AG09319 (cell line): ENCODE results near the gene HUNK.
"Not testable (repeated sequence)": the region's sequence is repeated elsewhere in the genome, so short reads cannot be mapped to it uniquely, and the experiment has no call there.

Experiments used
- DNase-seq: peaks from one replicate; pipeline ENCODE4 v3.0.0-alpha.2; 2010; ENCODE audit warnings: low read depth; ENCODE audit errors: extremely low read depth
- TF ChIP-seq, protein P1 (sequence below): IDR thresholded peaks from 2 replicates; pipeline ENCODE4 v1.5.1; 2011; ENCODE audit warnings: low read depth, mild to moderate bottlenecking, inconsistent platforms, low read length, moderate library complexity

HUNK gene

GRCh38 chr21:31857096-31857495 lies 15.7 kb upstream of the HUNK start:
- no peak for DNase-seq
- TF ChIP-seq, protein P1, sequence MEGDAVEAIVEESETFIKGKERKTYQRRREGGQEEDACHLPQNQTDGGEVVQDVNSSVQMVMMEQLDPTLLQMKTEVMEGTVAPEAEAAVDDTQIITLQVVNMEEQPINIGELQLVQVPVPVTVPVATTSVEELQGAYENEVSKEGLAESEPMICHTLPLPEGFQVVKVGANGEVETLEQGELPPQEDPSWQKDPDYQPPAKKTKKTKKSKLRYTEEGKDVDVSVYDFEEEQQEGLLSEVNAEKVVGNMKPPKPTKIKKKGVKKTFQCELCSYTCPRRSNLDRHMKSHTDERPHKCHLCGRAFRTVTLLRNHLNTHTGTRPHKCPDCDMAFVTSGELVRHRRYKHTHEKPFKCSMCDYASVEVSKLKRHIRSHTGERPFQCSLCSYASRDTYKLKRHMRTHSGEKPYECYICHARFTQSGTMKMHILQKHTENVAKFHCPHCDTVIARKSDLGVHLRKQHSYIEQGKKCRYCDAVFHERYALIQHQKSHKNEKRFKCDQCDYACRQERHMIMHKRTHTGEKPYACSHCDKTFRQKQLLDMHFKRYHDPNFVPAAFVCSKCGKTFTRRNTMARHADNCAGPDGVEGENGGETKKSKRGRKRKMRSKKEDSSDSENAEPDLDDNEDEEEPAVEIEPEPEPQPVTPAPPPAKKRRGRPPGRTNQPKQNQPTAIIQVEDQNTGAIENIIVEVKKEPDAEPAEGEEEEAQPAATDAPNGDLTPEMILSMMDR, result no peak

DNA sequence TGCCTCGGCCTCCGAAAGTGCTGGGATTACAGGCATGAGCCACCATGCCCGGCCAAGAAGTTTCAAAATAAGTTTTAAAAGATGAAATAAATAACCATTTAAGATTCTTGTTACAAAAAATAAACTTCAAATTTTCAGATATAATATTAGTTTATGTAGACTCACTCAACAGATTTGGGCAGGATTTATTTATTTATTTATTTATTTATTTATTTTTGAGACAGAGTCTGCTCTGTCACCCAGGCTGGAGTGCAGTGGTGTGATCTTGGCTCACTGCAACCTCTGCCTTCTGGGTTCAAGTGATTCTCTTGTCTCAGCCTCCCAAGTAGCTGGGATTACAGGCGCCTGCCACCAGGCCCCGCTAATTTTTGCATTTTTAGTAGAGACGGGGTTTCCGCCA lies 15.2 kb upstream of the HUNK start:
- not testable (repeated sequence) for DNase-seq

- TF ChIP-seq, protein P1, result no peak
- no peak for DNase-seq
These were observed 12.0 kb upstream of the HUNK start for GRCh38 chr21:31860851-31861250.

DNA sequence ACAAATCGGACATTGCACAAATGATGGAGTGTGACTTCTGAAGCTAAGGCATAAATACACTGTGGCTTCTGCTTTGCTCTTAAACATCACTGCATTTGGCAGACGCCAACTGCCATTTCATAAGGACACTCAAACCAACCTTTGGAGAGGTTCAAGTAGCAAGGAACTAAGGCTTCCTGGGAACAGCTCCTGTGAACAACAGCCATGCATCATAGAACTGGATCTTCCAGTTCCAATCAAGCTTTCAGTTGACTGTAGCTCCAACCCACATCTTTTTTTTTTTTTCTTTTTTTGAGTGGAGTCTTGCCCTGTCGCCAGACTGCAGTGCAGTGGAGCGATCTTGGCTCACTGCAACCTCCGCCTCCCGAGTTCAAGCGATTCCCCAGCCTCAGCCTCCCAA lies 10.7 kb upstream of the HUNK start:
- no peak for DNase-seq
- TF ChIP-seq, protein P1, result no peak

GRCh38 chr21:31865429-31865970 lies 7.3 kb upstream of the HUNK start:
- DNase-seq, result no peak
- TF ChIP-seq, protein P1, result no peak

- TF ChIP-seq, protein P1, result peak; percentile 95
- peak; percentile 32 for DNase-seq
These were observed 6.7 kb upstream of the HUNK start for GRCh38 chr21:31866077-31866511.

- TF ChIP-seq, protein P1, result no peak
- no peak for DNase-seq
These were observed 3.1 kb upstream of the HUNK start for GRCh38 chr21:31869750-31870149.

GRCh38 chr21:31870472-31871193 lies 2.2 kb upstream of the HUNK start:
- DNase-seq, result no peak
- TF ChIP-seq, protein P1, result no peak

DNA sequence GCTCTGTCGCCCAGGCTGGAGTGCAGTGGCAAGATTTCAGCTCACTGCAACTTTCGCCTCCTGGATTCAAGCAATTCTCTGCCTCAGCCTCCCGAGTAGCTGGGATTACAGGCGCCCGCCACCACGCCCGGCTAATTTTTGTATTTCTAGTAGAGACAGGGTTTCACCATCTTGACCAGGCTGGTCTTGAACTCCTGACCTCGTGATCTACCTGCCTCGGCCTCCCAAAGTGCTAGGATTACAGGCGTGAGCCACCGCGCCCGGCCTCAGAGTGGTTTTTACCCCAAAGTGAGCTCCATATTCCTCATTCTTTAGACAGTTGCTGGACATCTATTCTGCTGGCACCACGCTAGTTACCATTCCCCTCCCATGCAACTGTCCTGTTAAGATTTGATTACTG lies 1.4 kb upstream of the HUNK start:
- DNase-seq, result not testable (repeated sequence)
